Caco-2 (cell line): Measurements from ENCODE around the gene CTDSP2. TPM values are rescaled to one million over a fixed set of nuclear protein-coding genes. Genes with fewer than 3 reads are reported as not detected.

Source experiments
- BruUV-seq: library from RNA; stranded (reverse); fragments of 400-500 nt; replicated peaks from 2 replicates; lab custom pipeline; 2021; lab: Mats Ljungman, UMichigan
- CTCF ChIA-PET: fragments of 300-600 bp; sonication (Branson Sonifier 250); formaldehyde crosslinking; loops from one replicate; lab custom pipeline; 2022; ENCODE audit warnings: antibody characterized with exemption; lab: Charles Lee
- POLR2A ChIA-PET: fragments of 300-600 bp; sonication (Branson Sonifier 250); formaldehyde crosslinking; loops from one replicate; lab custom pipeline; 2022; ENCODE audit warnings: antibody characterized with exemption; lab: Charles Lee
- DNase-seq, 2 experiments: peaks; one replicate each; pipeline versions ENCODE4 v3.0.0 to v3.0.0-alpha.2; 2020 to 2022
- H3K27me3 ChIP-seq: replicated peaks from 2 replicates; pipeline ENCODE4 v1.6.0; 2011; ENCODE audit warnings: low read length; ENCODE audit not compliant: control insufficient read depth, insufficient read depth
- H3K36me3 ChIP-seq: 2 replicates; pipeline ENCODE4 v1.5.1; 2011; ENCODE audit warnings: low read length; ENCODE audit not compliant: control insufficient read depth, insufficient read depth
- H3K4me1 ChIP-seq: fragments of 250-450 bp; sonication (Bioruptor Pico); 2 replicates; pipeline ENCODE4 v1.5.1; 2020; ENCODE audit warnings: mild to moderate bottlenecking
- H3K4me3 ChIP-seq: 2 replicates; pipeline ENCODE4 v1.5.1; 2011; ENCODE audit warnings: low read depth, mild to moderate bottlenecking, control low read depth, low read length
- H3K9me3 ChIP-seq: fragments of 250-450 bp; sonication (Bioruptor Pico); 2 replicates; pipeline ENCODE4 v1.5.1; 2020; ENCODE audit warnings: mild to moderate bottlenecking, moderate library complexity
- H3K27ac Mint-ChIP-seq: one replicate; pipeline ENCODE4 v1.8.0; 2022; ENCODE audit warnings: mixed read lengths; ENCODE audit not compliant: unreplicated experiment
- H3K27me3 Mint-ChIP-seq: one replicate; pipeline ENCODE4 v1.8.0; 2022; ENCODE audit warnings: mixed read lengths; ENCODE audit not compliant: insufficient read depth, unreplicated experiment
- H3K36me3 Mint-ChIP-seq: one replicate; pipeline ENCODE4 v1.8.0; 2022; ENCODE audit warnings: mild to moderate bottlenecking, mixed read lengths; ENCODE audit not compliant: insufficient read depth, unreplicated experiment
- H3K4me1 Mint-ChIP-seq: one replicate; pipeline ENCODE4 v1.8.0; 2022; ENCODE audit warnings: low read depth, mixed read lengths; ENCODE audit not compliant: unreplicated experiment
- H3K4me3 Mint-ChIP-seq: one replicate; pipeline ENCODE4 v1.8.0; 2022; ENCODE audit warnings: mild to moderate bottlenecking, moderate library complexity, mixed read lengths; ENCODE audit not compliant: unreplicated experiment
- H3K9me3 Mint-ChIP-seq: one replicate; pipeline ENCODE4 v1.8.0; 2022; ENCODE audit warnings: mixed read lengths; ENCODE audit not compliant: unreplicated experiment
- CTCF ChIP-seq, 2 experiments: fragments of 200-600 bp in 1 of 2; IDR thresholded peaks; 1 replicate in 1 of 2; 2 replicates in 1 of 2; pipeline versions ENCODE4 v1.5.1 to v1.8.0; 2011 to 2022; ENCODE audit warnings: antibody characterized with exemption in 1 of 2, control low read depth in 1 of 2, inconsistent platforms in 1 of 2, low read depth in 1 of 2, low read length in 1 of 2, mild to moderate bottlenecking in 1 of 2, moderate library complexity in 1 of 2; ENCODE audit not compliant: insufficient read depth in 1 of 2, severe bottlenecking in 1 of 2, unreplicated experiment in 1 of 2
- intact Hi-C: fragments of 100-400 bp; cut with micrococcal nuclease; formaldehyde crosslinking; loops from one replicate; pipeline ENCODE4 v1.10.0; 2022; ENCODE audit not compliant: unreplicated experiment
- total RNA-seq: library from RNA; stranded (reverse); gene quantifications from 2 replicates; pipeline ENCODE4 v1.2.3, GENCODE V29; 2022

CTDSP2 gene
- total RNA-seq, 1 experiment from 2014 or later, result 117 TPM

- Mint-ChIP-seq H3K27me3 (no peaks in the 10 kb centered on the region), H3K4me3 (peak within 1 kb of the TSS; percentile 88), H3K9me3 (no peaks in the 10 kb centered on the region), H3K36me3 (peaks cover 22% of the 10 kb centered on the region), H3K4me1 (peaks cover 8% of the 10 kb centered on the region), H3K27ac (peak within 1 kb of the TSS; percentile 97)
- Histone ChIP-seq H3K9me3 (no peaks in the 10 kb centered on the region), H3K36me3 (peaks cover 3% of the 10 kb centered on the region), H3K4me3 (peak within 1 kb of the TSS; percentile 82), H3K4me1 (peaks cover 9% of the 10 kb centered on the region), H3K27me3 (no peaks in the 10 kb centered on the region)
- intact Hi-C loops, result loop anchor here (1.0 kb wide), 1 partner anchor 10 kb away; the partner anchor contains the start of gene TSFM
- CTCF ChIA-PET, result interaction anchor here (0.8 to 1.0 kb wide), 4 partner anchors 8 to 21 kb away, joined by 3 to 6 read pairs (median 4); partner anchors contain the start of genes CDK4 and TSFM
- TF ChIP-seq CTCF (IDR thresholded peaks at IDR 0.05; ENCODE audit: insufficient read depth in 1 of 2, low read depth in 1 of 2, low read length in 1 of 2, severe bottlenecking in 1 of 2, unreplicated experiment in 1 of 2), result no peak
- peak; percentile 61 to 71 for DNase-seq
- POLR2A ChIA-PET, result interaction anchor here (0.6 to 1.2 kb wide), 9 partner anchors 9 to 168 kb away, joined by 3 to 7 read pairs (median 3); partner anchors contain the start of genes ATP23, CDK4, CTDSP2 and TSPAN31
- BruUV-seq, result no TSS peak
Observed at GRCh38 chr12:57772429-57773322, 73.9 kb downstream of the CTDSP2 start, which contains the start of gene EEF1AKMT3. Gene EEF1AKMT3 (plus strand): TSS chr12:57772614. CDS start chr12:57772725, 111 bp downstream.

GRCh38 chr12:57771873-57772428, 74.6 kb downstream of the CTDSP2 start, which contains the start of gene METTL1:
Gene METTL1 (minus strand): TSS chr12:57772105. CDS start chr12:57772083, 22 bp downstream.
- ChIA-PET CTCF (interaction anchor here (0.8 to 1.0 kb wide), 4 partner anchors 9 to 20 kb away, joined by 3 to 6 read pairs (median 4); partner anchors contain the start of genes CDK4 and TSFM), POLR2A (interaction anchor here (0.6 to 1.2 kb wide), 9 partner anchors 10 to 169 kb away, joined by 3 to 7 read pairs (median 3); partner anchors contain the start of genes ATP23, CDK4, CTDSP2 and TSPAN31)
- peak; percentile 94 to 96 for DNase-seq
- Histone ChIP-seq H3K27me3 (no peaks in the 10 kb centered on the region), H3K4me1 (peaks cover 14% of the 10 kb centered on the region), H3K36me3 (peaks cover 3% of the 10 kb centered on the region), H3K4me3 (peak within 1 kb of the TSS; percentile 82), H3K9me3 (no peaks in the 10 kb centered on the region)
- intact Hi-C loops, result loop anchor here (1.0 kb wide), 1 partner anchor 10 kb away; the partner anchor contains the start of gene TSFM
- Mint-ChIP-seq H3K36me3 (peaks cover 24% of the 10 kb centered on the region), H3K4me1 (peaks cover 8% of the 10 kb centered on the region), H3K4me3 (peak within 1 kb of the TSS; percentile 88), H3K9me3 (no peaks in the 10 kb centered on the region), H3K27me3 (no peaks in the 10 kb centered on the region), H3K27ac (peak within 1 kb of the TSS; percentile 97)
- no TSS peak for BruUV-seq
- TF ChIP-seq CTCF (IDR thresholded peaks at IDR 0.05; ENCODE audit: insufficient read depth in 1 of 2, low read depth in 1 of 2, low read length in 1 of 2, severe bottlenecking in 1 of 2, unreplicated experiment in 1 of 2), result no peak
